GM23338 (cell line): ENCODE measurements around the gene PLEKHS1. TPM values are rescaled to one million over a fixed set of nuclear protein-coding genes. Genes with fewer than 3 reads are reported as not detected.
A peak's percentile ranks its signal among the peaks of the same experiment; 100 is the strongest.

Experiments used
- ATAC-seq: fragments of 200-7000 bp; cut with Tn5 transposase; 3 replicates; pipeline ENCODE4 v1.9.1; 2020
- DNase-seq: peaks from one replicate; pipeline ENCODE4 v3.0.0-alpha.2; 2015; ENCODE audit warnings: low spot score
- H2AFZ ChIP-seq: fragments of 200-600 bp; sonication (generic); 2 replicates; pipeline ENCODE4 v1.8.0; 2016; ENCODE audit warnings: antibody characterized with exemption, mild to moderate bottlenecking, moderate library complexity
- H3F3A ChIP-seq: fragments of 200-600 bp; sonication (generic); replicated peaks from 2 replicates; pipeline ENCODE4 v1.8.0; 2017; ENCODE audit warnings: antibody characterized with exemption, mixed run types, low read depth
- H3K27ac ChIP-seq: fragments of 200-600 bp; sonication (generic); 2 replicates; pipeline ENCODE4 v1.6.1; 2016; ENCODE audit warnings: low read depth
- H3K27me3 ChIP-seq: fragments of 200-600 bp; sonication (generic); 2 replicates; pipeline ENCODE4 v1.8.0; 2016; ENCODE audit warnings: mild to moderate bottlenecking, mixed run types, moderate library complexity; ENCODE audit not compliant: insufficient read depth
- H3K36me3 ChIP-seq: fragments of 200-600 bp; sonication (generic); 2 replicates; pipeline ENCODE4 v1.8.0; 2016; ENCODE audit warnings: mild to moderate bottlenecking; ENCODE audit not compliant: insufficient read depth
- H3K4me1 ChIP-seq: fragments of 200-600 bp; sonication (generic); 2 replicates; pipeline ENCODE4 v1.8.0; 2016; ENCODE audit warnings: mild to moderate bottlenecking, moderate library complexity; ENCODE audit not compliant: insufficient read depth
- H3K4me2 ChIP-seq: fragments of 200-600 bp; sonication (generic); 2 replicates; pipeline ENCODE4 v1.7.1; 2017; ENCODE audit warnings: mixed run types
- H3K4me3 ChIP-seq: fragments of 200-600 bp; sonication (generic); 2 replicates; pipeline ENCODE4 v1.6.1; 2016; ENCODE audit warnings: mixed run types
- H3K79me2 ChIP-seq: fragments of 200-600 bp; sonication (generic); replicated peaks from 2 replicates; pipeline ENCODE4 v1.8.0; 2017; ENCODE audit warnings: mild to moderate bottlenecking; ENCODE audit not compliant: insufficient read depth
- H3K9me2 ChIP-seq: fragments of 200-600 bp; sonication (generic); 2 replicates; pipeline ENCODE4 v1.8.0; 2017; ENCODE audit not compliant: insufficient read depth
- H4K20me1 ChIP-seq: fragments of 200-600 bp; sonication (generic); replicated peaks from 2 replicates; pipeline ENCODE4 v1.8.0; 2017; ENCODE audit warnings: mild to moderate bottlenecking; ENCODE audit not compliant: insufficient read depth
- H3K27ac Mint-ChIP-seq: 2 replicates; pipeline ENCODE4 v1.8.0; 2020; ENCODE audit warnings: inconsistent platforms, mild to moderate bottlenecking, moderate library complexity, mixed read lengths
- H3K27me3 Mint-ChIP-seq: 3 replicates; pipeline ENCODE4 v1.8.0; 2022; ENCODE audit warnings: low read depth, mild to moderate bottlenecking, moderate library complexity, mixed read lengths, inconsistent platforms; ENCODE audit not compliant: insufficient read depth, poor library complexity
- H3K36me3 Mint-ChIP-seq: 3 replicates; pipeline ENCODE4 v1.8.0; 2021; ENCODE audit warnings: low read depth, mild to moderate bottlenecking, inconsistent platforms, moderate library complexity, mixed read lengths
- H3K4me1 Mint-ChIP-seq: 3 replicates; pipeline ENCODE4 v1.8.0; 2020; ENCODE audit warnings: mild to moderate bottlenecking, inconsistent platforms, mixed read lengths
- H3K4me3 Mint-ChIP-seq: 3 replicates; pipeline ENCODE4 v1.8.0; 2021; ENCODE audit warnings: moderate library complexity, mild to moderate bottlenecking, inconsistent platforms, mixed read lengths
- H3K9me3 Mint-ChIP-seq: 3 replicates; pipeline ENCODE4 v1.8.0; 2020; ENCODE audit warnings: moderate library complexity, mild to moderate bottlenecking, inconsistent platforms, mixed read lengths
- EZH2 ChIP-seq: fragments of 200-600 bp; sonication (generic); IDR thresholded peaks from one replicate; pipeline ENCODE4 v1.8.0; 2017; ENCODE audit warnings: antibody characterized with exemption, mild to moderate bottlenecking, low read depth; ENCODE audit not compliant: unreplicated experiment
- EZH2phosphoT487 ChIP-seq: fragments of 200-600 bp; sonication (generic); IDR thresholded peaks from one replicate; pipeline ENCODE4 v1.8.1; 2018; ENCODE audit warnings: antibody characterized with exemption; ENCODE audit not compliant: unreplicated experiment
- JUNB ChIP-seq: IDR thresholded peaks from one replicate; pipeline ENCODE4 v1.6.1; 2016; ENCODE audit warnings: antibody characterized with exemption; ENCODE audit not compliant: unreplicated experiment
- POLR2AphosphoS5 ChIP-seq: IDR thresholded peaks from 2 replicates; pipeline ENCODE4 v1.6.1; 2016; ENCODE audit warnings: antibody characterized with exemption, low read depth
- ZNF114 ChIP-seq: fragments of 250-450 bp; sonication (Bioruptor Pico); IDR thresholded peaks from 2 replicates; pipeline ENCODE4 v1.5.0; 2020; ENCODE audit warnings: mild to moderate bottlenecking, moderate library complexity
- ZNF331 ChIP-seq: fragments of 250-450 bp; sonication (Bioruptor Pico); IDR thresholded peaks from 2 replicates; pipeline ENCODE4 v1.5.0; 2020; ENCODE audit warnings: low read depth, mild to moderate bottlenecking, moderate library complexity
- polyA plus RNA-seq: library from polyadenylated mRNA; unstranded; fragments of >200 nt; fragmentation: Nextera tagmentation; extraction: Ambion mirVana; gene quantifications from 2 replicates; pipeline ENCODE4 v1.2.1, GENCODE V29; 2016
- total RNA-seq: library from RNA; depleted of rRNA; stranded (reverse); fragments of >200 nt; shearing (Covaris generic); gene quantifications from 2 replicates; pipeline ENCODE4 v1.2.3, GENCODE V29; 2014
- TF ChIP-seq, protein P1 (sequence below): IDR thresholded peaks from one replicate; pipeline ENCODE4 v1.6.1; 2018; ENCODE audit warnings: antibody characterized with exemption; ENCODE audit not compliant: unreplicated experiment
- TF ChIP-seq, protein P2 (sequence below): IDR thresholded peaks from 2 replicates; pipeline ENCODE4 v1.6.1; 2016; ENCODE audit warnings: antibody characterized with exemption
- TF ChIP-seq, protein P3 (sequence below), 2 experiments: fragments of 200-600 bp in 1 of 2; sonication (generic) in 1 of 2; conservative IDR thresholded peaks; 2 replicates each; pipeline versions ENCODE4 v1.5.1 to v1.6.1; 2016 to 2017; ENCODE audit warnings: antibody characterized with exemption in 2 of 2, low read depth in 2 of 2, mild to moderate bottlenecking in 2 of 2, moderate library complexity in 1 of 2

The PLEKHS1 gene
- total and polyA plus RNA-seq, 2 experiments from 2014 or later, result not detected

DNA sequence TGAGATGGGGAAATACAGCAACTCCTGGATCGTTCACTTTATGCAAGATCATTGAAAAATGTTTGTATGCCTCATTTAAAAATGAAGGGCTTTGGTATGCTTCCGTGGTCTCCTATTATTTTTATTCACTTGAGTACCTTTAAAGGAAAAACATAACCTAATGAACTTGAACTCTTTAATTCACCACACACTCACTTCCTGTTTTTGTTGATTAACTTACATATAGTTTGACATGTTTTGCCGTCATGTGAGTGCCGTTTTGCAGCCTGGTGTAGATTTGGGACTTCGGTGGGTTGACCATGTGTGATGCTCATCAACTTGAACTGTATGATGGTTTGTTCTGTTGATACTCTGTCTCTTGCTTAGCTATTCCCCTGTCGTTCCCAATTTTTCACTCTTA is 42.8 kb upstream of the PLEKHS1 start (continued):
- TF ChIP-seq, protein P1, sequence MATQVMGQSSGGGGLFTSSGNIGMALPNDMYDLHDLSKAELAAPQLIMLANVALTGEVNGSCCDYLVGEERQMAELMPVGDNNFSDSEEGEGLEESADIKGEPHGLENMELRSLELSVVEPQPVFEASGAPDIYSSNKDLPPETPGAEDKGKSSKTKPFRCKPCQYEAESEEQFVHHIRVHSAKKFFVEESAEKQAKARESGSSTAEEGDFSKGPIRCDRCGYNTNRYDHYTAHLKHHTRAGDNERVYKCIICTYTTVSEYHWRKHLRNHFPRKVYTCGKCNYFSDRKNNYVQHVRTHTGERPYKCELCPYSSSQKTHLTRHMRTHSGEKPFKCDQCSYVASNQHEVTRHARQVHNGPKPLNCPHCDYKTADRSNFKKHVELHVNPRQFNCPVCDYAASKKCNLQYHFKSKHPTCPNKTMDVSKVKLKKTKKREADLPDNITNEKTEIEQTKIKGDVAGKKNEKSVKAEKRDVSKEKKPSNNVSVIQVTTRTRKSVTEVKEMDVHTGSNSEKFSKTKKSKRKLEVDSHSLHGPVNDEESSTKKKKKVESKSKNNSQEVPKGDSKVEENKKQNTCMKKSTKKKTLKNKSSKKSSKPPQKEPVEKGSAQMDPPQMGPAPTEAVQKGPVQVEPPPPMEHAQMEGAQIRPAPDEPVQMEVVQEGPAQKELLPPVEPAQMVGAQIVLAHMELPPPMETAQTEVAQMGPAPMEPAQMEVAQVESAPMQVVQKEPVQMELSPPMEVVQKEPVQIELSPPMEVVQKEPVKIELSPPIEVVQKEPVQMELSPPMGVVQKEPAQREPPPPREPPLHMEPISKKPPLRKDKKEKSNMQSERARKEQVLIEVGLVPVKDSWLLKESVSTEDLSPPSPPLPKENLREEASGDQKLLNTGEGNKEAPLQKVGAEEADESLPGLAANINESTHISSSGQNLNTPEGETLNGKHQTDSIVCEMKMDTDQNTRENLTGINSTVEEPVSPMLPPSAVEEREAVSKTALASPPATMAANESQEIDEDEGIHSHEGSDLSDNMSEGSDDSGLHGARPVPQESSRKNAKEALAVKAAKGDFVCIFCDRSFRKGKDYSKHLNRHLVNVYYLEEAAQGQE, result no peak
- TF ChIP-seq, protein P2, sequence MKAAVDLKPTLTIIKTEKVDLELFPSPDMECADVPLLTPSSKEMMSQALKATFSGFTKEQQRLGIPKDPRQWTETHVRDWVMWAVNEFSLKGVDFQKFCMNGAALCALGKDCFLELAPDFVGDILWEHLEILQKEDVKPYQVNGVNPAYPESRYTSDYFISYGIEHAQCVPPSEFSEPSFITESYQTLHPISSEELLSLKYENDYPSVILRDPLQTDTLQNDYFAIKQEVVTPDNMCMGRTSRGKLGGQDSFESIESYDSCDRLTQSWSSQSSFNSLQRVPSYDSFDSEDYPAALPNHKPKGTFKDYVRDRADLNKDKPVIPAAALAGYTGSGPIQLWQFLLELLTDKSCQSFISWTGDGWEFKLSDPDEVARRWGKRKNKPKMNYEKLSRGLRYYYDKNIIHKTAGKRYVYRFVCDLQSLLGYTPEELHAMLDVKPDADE, result no peak
- no peak for TF ChIP-seq ZNF331
- TF ChIP-seq JUNB, result no peak
- no peak for TF ChIP-seq EZH2phosphoT487
- TF ChIP-seq, protein P3, sequence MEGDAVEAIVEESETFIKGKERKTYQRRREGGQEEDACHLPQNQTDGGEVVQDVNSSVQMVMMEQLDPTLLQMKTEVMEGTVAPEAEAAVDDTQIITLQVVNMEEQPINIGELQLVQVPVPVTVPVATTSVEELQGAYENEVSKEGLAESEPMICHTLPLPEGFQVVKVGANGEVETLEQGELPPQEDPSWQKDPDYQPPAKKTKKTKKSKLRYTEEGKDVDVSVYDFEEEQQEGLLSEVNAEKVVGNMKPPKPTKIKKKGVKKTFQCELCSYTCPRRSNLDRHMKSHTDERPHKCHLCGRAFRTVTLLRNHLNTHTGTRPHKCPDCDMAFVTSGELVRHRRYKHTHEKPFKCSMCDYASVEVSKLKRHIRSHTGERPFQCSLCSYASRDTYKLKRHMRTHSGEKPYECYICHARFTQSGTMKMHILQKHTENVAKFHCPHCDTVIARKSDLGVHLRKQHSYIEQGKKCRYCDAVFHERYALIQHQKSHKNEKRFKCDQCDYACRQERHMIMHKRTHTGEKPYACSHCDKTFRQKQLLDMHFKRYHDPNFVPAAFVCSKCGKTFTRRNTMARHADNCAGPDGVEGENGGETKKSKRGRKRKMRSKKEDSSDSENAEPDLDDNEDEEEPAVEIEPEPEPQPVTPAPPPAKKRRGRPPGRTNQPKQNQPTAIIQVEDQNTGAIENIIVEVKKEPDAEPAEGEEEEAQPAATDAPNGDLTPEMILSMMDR (conservative IDR thresholded peaks at IDR 0.05; ENCODE audit: low read depth in 2 of 2), result no peak

DNA sequence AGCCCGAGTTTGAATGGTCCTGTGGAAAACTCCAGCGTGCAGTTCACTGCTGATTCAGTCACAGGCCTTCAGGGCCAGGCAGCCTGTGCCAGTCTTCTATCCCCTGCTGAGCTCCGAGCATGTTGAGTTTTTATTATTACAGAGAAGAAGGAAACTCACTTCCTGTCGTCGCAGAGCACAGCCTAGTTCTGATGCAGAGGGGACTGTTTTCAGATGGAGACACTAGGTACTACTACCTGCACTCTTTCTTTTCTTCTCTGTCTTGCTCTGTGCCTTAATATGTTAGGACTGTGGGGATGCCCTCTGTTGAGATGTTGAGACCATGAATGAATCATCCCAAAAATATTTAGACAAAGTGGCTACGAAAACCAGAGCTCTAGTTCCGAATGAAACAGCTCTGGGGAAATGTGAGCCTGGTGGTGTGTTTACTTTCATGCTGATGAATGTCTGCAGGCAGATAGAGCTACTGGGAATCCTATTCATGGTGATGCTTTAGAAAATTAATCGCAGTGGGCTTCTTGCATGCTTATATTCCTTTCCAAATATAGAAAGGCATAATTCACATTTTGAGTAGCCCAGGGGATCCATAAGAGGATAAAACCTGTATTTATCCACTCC is 42.2 kb upstream of the PLEKHS1 start:
- Mint-ChIP-seq H3K4me3 (peak overlapping the region; percentile 55; the same call in 2 of the 3 replicates), H3K9me3 (no peaks in the 10 kb centered on the region; the same call in 2 of the 3 replicates), H3K27me3 (peaks cover 9% of the 10 kb centered on the region), H3K27ac (peak overlapping the region; percentile 29; the same call in 1 of the 2 replicates), H3K4me1 (peaks cover 72% of the 10 kb centered on the region), H3K36me3 (no peaks in the 10 kb centered on the region)
- ATAC-seq (no peak), DNase-seq (no peak)
- Histone ChIP-seq H3K79me2 (no peaks in the 10 kb centered on the region), H2AFZ (no peak overlapping the region), H3K4me3 (peak overlapping the region; percentile 36; the same call in 1 of the 2 replicates), H4K20me1 (0 out of 2 replicates have a peak, but pooled peaks cover 3% of the 10 kb centered on the region), H3K27ac (peak overlapping the region; percentile 36; the same call in 1 of the 2 replicates), H3K4me1 (peaks cover 35% of the 10 kb centered on the region), H3F3A (no peaks in the 10 kb centered on the region), H3K36me3 (no peaks in the 10 kb centered on the region), H3K27me3 (no peaks in the 10 kb centered on the region), H3K4me2 (peak overlapping the region; percentile 68), H3K9me2 (no peaks in the 10 kb centered on the region)
- TF ChIP-seq EZH2 (no peak), ZNF114 (CRISPR knock-in tag) (no peak), POLR2AphosphoS5 (no peak), ZNF331 (no peak)
- TF ChIP-seq, protein P2, result no peak
